HCEC 1CT (cell line): Measurements from ENCODE around the gene CSNK1G2.

Source experiments
- DNase-seq: peaks from one replicate; pipeline ENCODE4 v3.0.0-alpha.2; 2017

Gene CSNK1G2

GRCh38 chr19:1945899-1946298 lies 4.9 kb downstream of the CSNK1G2 start:
- DNase-seq = no peak

GRCh38 chr19:1947651-1948209 lies 6.8 kb downstream of the CSNK1G2 start:
- DNase-seq = no peak

- DNase-seq = no peak
Observed at GRCh38 chr19:1949304-1950101, 8.5 kb downstream of the CSNK1G2 start.

- DNase-seq = no peak
Observed at GRCh38 chr19:1950640-1951039, 9.7 kb downstream of the CSNK1G2 start.

DNA sequence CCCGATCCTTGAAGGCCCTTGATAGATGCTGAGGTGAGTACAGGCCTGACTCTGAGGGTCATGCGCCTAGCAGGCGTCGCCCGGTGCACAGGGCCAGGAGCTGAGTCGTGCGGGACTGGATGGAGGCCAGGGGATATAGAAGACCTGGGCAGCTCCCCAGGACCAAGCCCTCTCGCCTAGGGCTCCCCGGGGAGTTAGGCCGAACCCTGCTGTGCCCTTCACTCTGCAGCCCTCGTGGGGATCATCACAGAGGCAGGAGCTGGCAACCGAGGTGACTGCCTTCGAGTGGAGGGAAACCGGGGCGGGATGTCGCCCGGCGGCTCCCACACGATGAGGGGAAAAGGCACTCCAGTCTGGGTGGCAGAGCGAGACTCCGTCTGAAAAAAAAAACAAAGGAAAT lies 11.7 kb downstream of the CSNK1G2 start:
- DNase-seq = no peak

DNA sequence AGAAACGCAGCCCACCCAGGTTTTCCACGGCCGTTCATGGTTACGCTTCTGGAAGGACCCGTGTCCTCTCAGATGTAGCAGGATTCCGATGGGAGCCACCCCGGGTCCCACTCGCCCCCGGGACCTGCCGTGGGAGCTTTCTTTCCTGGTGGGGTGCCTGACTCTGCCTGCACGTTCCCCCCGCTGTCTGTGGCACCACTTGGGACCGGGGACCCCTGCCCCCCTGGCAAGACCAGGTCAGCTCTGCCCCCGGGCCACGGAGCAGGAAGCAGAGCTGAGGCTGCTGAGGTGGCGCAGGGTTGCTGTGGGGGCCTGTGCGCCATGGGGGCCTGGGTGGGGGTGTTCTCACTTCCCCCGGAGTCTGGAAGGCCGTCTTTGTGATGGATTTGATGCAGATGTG lies 12.1 kb downstream of the CSNK1G2 start:
- no peak for DNase-seq

- DNase-seq = no peak
Observed at GRCh38 chr19:1953441-1954094, 12.6 kb downstream of the CSNK1G2 start.

- DNase-seq = no peak
Observed at GRCh38 chr19:1954532-1954933, 13.6 kb downstream of the CSNK1G2 start.

GRCh38 chr19:1955171-1956121 lies 14.5 kb downstream of the CSNK1G2 start:
- no peak for DNase-seq

DNA sequence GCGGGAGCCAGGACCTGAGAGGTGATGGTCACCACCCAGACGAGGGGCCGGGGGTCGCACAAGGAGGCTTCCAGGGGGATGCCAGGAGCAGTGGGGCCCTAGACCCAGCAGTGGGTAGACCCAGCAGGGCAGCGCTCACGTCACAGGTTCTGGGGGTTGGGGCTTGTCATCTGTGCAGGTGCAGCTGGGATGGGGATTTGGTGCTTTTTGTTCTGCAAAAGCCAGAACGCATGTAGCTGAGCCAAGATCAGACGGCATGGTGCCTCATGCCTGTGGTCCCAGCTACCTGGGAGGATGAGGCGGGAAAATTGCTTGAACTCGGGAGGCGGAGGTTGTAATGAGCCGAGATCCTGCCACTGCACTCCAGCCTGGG lies 15.1 kb downstream of the CSNK1G2 start:
- DNase-seq = no peak

GRCh38 chr19:1956868-1957492 lies 16.0 kb downstream of the CSNK1G2 start:
- no peak for DNase-seq

DNA sequence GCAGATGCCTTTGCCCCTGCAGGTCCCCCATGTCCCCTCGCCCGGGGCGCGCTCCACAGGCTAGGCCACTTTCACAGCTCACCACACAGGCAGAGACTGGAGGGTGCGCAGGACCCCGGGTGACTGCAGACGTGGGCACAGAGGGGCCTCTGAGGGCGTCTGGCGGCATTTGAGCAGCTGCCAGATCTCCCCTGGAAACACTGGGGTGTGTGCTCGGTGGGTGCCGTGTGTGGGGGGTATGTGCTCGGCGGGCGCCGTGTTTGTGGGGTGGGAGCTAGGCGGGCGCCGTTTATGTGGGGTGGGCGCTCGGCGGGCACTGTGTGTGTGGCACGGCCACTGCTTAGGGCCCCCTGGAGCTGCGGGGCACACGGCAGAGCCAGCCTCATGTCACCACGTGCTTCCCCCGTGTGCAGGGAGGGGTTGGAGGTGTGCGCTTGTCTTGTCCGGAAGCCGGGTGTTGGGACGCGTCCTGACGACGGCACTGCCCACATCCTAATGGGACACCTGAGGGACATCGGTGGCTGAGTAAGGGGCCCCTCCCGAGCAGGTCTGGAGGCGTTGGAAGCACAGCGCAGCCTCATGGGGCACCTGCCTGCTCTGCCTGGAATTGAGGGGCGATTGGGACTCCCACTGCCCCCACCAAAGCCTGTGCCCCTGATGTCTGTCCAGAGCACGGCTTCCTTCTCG lies 16.7 kb downstream of the CSNK1G2 start:
- no peak for DNase-seq

GRCh38 chr19:1959928-1960589 lies 19.1 kb downstream of the CSNK1G2 start:
- no peak for DNase-seq

DNA sequence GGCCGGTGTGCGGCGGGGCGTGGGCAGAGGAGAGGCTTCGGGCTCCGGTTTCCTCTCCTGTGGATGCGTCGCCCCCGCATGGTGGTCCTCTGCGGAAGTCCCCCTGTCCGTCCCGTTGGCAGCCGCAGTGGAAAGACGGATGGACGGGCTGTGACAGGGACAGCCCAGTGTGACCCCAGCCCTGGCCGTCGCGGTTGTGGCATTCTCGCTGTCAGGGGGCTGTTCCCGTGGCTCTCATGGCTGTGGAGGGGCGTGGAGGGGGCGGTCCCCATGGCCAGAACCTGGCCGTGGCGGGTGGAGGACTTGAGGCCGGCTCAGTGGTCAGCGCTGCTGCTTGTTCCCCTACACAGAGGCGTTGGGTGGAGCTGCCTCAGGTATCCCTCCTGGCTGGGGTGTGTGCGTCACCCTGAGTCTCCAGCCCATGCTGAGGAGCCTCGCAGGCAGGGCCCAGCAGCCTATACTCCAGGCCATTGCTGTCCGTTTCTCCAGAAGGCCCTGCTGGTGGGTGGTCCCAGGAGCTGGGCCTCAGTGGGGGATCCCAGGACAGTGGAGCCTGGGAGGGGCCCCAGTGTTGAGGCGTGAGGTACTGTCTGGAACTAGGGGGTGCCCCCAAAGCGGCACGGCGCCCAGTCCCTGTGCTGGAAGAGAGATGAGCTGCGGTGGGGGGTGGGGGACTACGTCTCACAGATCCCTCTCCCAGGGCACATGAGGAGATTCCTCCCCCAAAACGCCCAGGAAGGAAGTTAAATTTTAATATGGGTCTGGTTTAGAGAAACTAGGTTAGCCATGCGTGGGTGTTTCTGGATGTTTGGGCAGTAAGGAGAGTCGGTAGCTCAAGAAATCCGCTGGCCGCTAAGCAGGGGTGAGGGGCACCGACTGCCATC lies 20.3 kb downstream of the CSNK1G2 start:
- no peak for DNase-seq

- DNase-seq = no peak
Observed at GRCh38 chr19:1962674-1963073, 21.7 kb downstream of the CSNK1G2 start.

GRCh38 chr19:1967087-1967608 lies 26.2 kb downstream of the CSNK1G2 start:
- no peak for DNase-seq

DNA sequence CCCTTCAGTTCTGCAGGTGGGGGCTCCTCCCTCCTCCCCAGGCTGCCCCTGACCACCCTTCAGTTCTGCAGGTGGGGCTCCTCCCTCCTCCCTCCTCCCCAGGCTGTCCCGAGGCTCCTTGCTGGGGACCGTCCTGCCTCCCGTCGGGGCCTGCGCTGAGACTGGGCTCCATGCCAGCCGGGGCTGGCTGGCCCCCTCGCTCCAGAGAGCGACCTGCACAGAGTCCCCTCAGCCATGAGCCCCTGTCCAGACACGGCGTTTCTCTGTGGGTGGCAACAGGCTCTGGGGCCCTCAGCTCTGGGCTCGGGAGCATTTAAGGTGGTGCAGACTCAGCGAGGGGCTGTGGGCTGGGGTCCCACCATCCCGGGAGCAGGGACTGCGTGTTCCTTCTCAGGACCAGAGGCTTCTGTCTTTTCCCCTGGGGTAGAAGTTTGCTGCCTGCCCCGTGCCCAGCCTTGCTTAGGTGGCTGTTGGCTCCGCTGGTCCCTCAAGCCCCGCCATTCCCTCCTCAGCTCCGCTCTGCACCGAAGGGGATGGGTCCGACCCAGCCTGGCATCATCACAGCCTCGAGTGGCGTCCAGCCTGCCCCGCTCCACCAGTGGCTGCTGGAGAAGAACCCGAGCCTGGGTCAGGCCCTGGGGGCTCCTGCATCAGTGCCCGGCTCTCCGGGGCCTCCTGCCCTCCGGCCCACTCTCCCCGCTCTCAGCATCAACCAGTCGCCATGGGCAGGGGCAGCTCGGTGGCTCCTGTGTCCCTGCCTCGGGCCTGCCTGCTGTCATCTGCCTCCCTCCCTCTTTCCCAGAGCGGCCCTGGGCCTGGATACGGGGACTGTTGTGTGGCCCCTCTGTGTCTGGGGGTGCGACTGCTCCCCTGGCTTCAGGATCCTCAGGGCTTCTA lies 27.6 kb downstream of the CSNK1G2 start:
- DNase-seq = no peak

- DNase-seq = no peak
Observed at GRCh38 chr19:1969176-1970002, 28.4 kb downstream of the CSNK1G2 start.
